ENCODE results near the gene MYO1B. TPM values are rescaled to one million over a fixed set of nuclear protein-coding genes. Genes with fewer than 3 reads are reported as not detected.
A peak's percentile ranks its signal among the peaks of the same experiment; 100 is the strongest.

MYO1B gene
- total and polyA plus RNA-seq, 2 donors (not counting 1 experiment from before 2014, with no cell fraction given): 151 to 194 TPM

- H3K27me3 ChIP-seq (ENCODE audit: control insufficient read depth, insufficient read depth, low read length): no peaks in the 10 kb centered on the region
- no peaks in the 10 kb centered on the region for H3K36me3 ChIP-seq (ENCODE audit: control insufficient read depth, insufficient read depth, low read length)
- H3K9ac ChIP-seq (ENCODE audit: insufficient read depth, low read length): no peak overlapping the region
- H2AFZ ChIP-seq (ENCODE audit: low read length): no peak overlapping the region
- no peak for DNase-seq (ENCODE audit: low read depth in 2 of 2)
- H3K4me1 ChIP-seq (ENCODE audit: control insufficient read depth, extremely low read depth, insufficient read depth, low read length): peaks cover 18% of the 10 kb centered on the region
- TF ChIP-seq CTCF (conservative IDR thresholded peaks at IDR 0.05 in 1 of 2, IDR thresholded peaks at IDR 0.05 in 1 of 2; ENCODE audit: low read depth in 1 of 2, low read length in 2 of 2): no peak
- no peak for TF ChIP-seq EZH2 (IDR thresholded peaks at IDR 0.05; ENCODE audit: low read length, missing control alignments)
- no peak overlapping the region for H3K4me3 ChIP-seq (replicated peaks in 1 of 4; ENCODE audit: control extremely low read depth in 1 of 4, insufficient read depth in 1 of 4, low read depth in 3 of 4, low read length in 4 of 4)
- no peaks in the 10 kb centered on the region for H3K79me2 ChIP-seq (ENCODE audit: control insufficient read depth, insufficient read depth, low read length)
- H3K27ac ChIP-seq (ENCODE audit: insufficient read depth, low read length): no peak overlapping the region
- H3K9me3 ChIP-seq (ENCODE audit: control insufficient read depth, insufficient read depth, low read depth, low read length): no peaks in the 10 kb centered on the region
- no peaks in the 10 kb centered on the region for H4K20me1 ChIP-seq (ENCODE audit: control insufficient read depth, extremely low read depth, insufficient read depth, low read length)
- H3K4me2 ChIP-seq (ENCODE audit: extremely low read depth, insufficient read depth, low read length): no peak overlapping the region
Measured at GRCh38 chr2:191233533-191233932, 11.7 kb upstream of the MYO1B start.

- no peak overlapping the region for H3K9ac ChIP-seq (ENCODE audit: insufficient read depth, low read length)
- H3K79me2 ChIP-seq (ENCODE audit: control insufficient read depth, insufficient read depth, low read length): no peaks in the 10 kb centered on the region
- H3K27me3 ChIP-seq (ENCODE audit: control insufficient read depth, insufficient read depth, low read length): no peaks in the 10 kb centered on the region
- DNase-seq (ENCODE audit: low read depth in 2 of 2): peak in 1 of 2 donors; percentile 23
- no peak overlapping the region for H3K4me3 ChIP-seq (replicated peaks in 1 of 4; ENCODE audit: control extremely low read depth in 1 of 4, insufficient read depth in 1 of 4, low read depth in 3 of 4, low read length in 4 of 4)
- H3K4me2 ChIP-seq (ENCODE audit: extremely low read depth, insufficient read depth, low read length): no peak overlapping the region
- H2AFZ ChIP-seq (ENCODE audit: low read length): no peak overlapping the region
- H4K20me1 ChIP-seq (ENCODE audit: control insufficient read depth, extremely low read depth, insufficient read depth, low read length): no peaks in the 10 kb centered on the region
- no peaks in the 10 kb centered on the region for H3K9me3 ChIP-seq (ENCODE audit: control insufficient read depth, insufficient read depth, low read depth, low read length)
- no peaks in the 10 kb centered on the region for H3K36me3 ChIP-seq (ENCODE audit: control insufficient read depth, insufficient read depth, low read length)
- H3K4me1 ChIP-seq (ENCODE audit: control insufficient read depth, extremely low read depth, insufficient read depth, low read length): peaks cover 14% of the 10 kb centered on the region
- H3K27ac ChIP-seq (ENCODE audit: insufficient read depth, low read length): no peak overlapping the region
- TF ChIP-seq EZH2 (IDR thresholded peaks at IDR 0.05; ENCODE audit: low read length, missing control alignments) (no peak), CTCF (conservative IDR thresholded peaks at IDR 0.05 in 1 of 2, IDR thresholded peaks at IDR 0.05 in 1 of 2; ENCODE audit: low read depth in 1 of 2, low read length in 2 of 2) (no peak)
Measured at GRCh38 chr2:191234376-191234775, 10.8 kb upstream of the MYO1B start.

- Histone ChIP-seq H3K27me3 (ENCODE audit: control insufficient read depth, insufficient read depth, low read length) (no peaks in the 10 kb centered on the region), H3K79me2 (ENCODE audit: control insufficient read depth, insufficient read depth, low read length) (peaks cover 6% of the 10 kb centered on the region), H3K4me3 (replicated peaks in 1 of 4; ENCODE audit: control extremely low read depth in 1 of 4, insufficient read depth in 1 of 4, low read depth in 3 of 4, low read length in 4 of 4) (no peak overlapping the region), H3K4me1 (ENCODE audit: control insufficient read depth, extremely low read depth, insufficient read depth, low read length) (no peaks in the 10 kb centered on the region), H4K20me1 (ENCODE audit: control insufficient read depth, extremely low read depth, insufficient read depth, low read length) (no peaks in the 10 kb centered on the region), H2AFZ (ENCODE audit: low read length) (no peak overlapping the region), H3K36me3 (ENCODE audit: control insufficient read depth, insufficient read depth, low read length) (no peaks in the 10 kb centered on the region), H3K27ac (ENCODE audit: insufficient read depth, low read length) (no peak overlapping the region), H3K4me2 (ENCODE audit: extremely low read depth, insufficient read depth, low read length) (no peak overlapping the region), H3K9me3 (ENCODE audit: control insufficient read depth, insufficient read depth, low read depth, low read length) (no peaks in the 10 kb centered on the region), H3K9ac (ENCODE audit: insufficient read depth, low read length) (no peak overlapping the region)
- DNase-seq (ENCODE audit: low read depth in 2 of 2): no peak
- TF ChIP-seq CTCF (conservative IDR thresholded peaks at IDR 0.05 in 1 of 2, IDR thresholded peaks at IDR 0.05 in 1 of 2; ENCODE audit: low read depth in 1 of 2, low read length in 2 of 2) (no peak), EZH2 (IDR thresholded peaks at IDR 0.05; ENCODE audit: low read length, missing control alignments) (no peak)
Measured at GRCh38 chr2:191240871-191241270, 4.3 kb upstream of the MYO1B start.

Data from fibroblast of lung (primary cell).